ENCODE data around the gene AUTS2. TPM values are rescaled to one million over a fixed set of nuclear protein-coding genes. Genes with fewer than 3 reads are reported as not detected.

AUTS2 gene
- total and polyA plus RNA-seq, 2 of the 8 experiments (the other 6 are each of a cell fraction or from before 2014, with no cell fraction given): 25.9 to 101 TPM

- FAIRE-seq (no peak), DNase-seq (ENCODE audit: low read depth in 1 of 2, low spot score in 2 of 2) (no peak)
- H3K23ac ChIP-seq (ENCODE audit: insufficient read length): no peak overlapping the region
- no peak overlapping the region for H2BK5ac ChIP-seq (ENCODE audit: low read depth, low read length)
- peaks cover 0 to 1% (median 0%) of the 10 kb centered on the region in 4 experiments; a peak in 1 of 7 replicates for H3K27me3 ChIP-seq (replicated peaks in 1 of 4; ENCODE audit: control insufficient read depth in 3 of 4, extremely low read depth in 1 of 4, insufficient read depth in 3 of 4, low read length in 3 of 4)
- no peak overlapping the region for H3K14ac ChIP-seq (ENCODE audit: insufficient read length)
- no peak overlapping the region for H2BK120ac ChIP-seq (replicated peaks; ENCODE audit: low read depth, low read length)
- H3K27ac ChIP-seq (ENCODE audit: low read depth, low read length): no peak overlapping the region
- H4K5ac ChIP-seq (ENCODE audit: insufficient read length, low read depth, low read length): no peak overlapping the region
- TF ChIP-seq SUZ12 (IDR thresholded peaks at IDR 0.05; ENCODE audit: low read length): no peak
- no peak for TF ChIP-seq BCL11A (IDR thresholded peaks at IDR 0.05; ENCODE audit: low read depth in 2 of 2, low read length in 2 of 2)
- no peak for TF ChIP-seq CBX8 (IDR thresholded peaks at IDR 0.05; ENCODE audit: borderline replicate concordance, low read depth, low read length)
- TF ChIP-seq CHD1 (IDR thresholded peaks at IDR 0.05; ENCODE audit: low read depth, low read length): no peak
- no peak for TF ChIP-seq TAF1 (IDR thresholded peaks at IDR 0.05; ENCODE audit: low read depth, low read length)
- no peak for TF ChIP-seq GABPA (IDR thresholded peaks at IDR 0.05; ENCODE audit: borderline replicate concordance, insufficient read depth, low read length)
- no peak overlapping the region for H3K18ac ChIP-seq (ENCODE audit: extremely low read depth, low read length)
- no peak overlapping the region for H2BK20ac ChIP-seq (ENCODE audit: low read length)
- no peaks in the 10 kb centered on the region for H3K23me2 ChIP-seq (ENCODE audit: low read depth, low read length)
- no peaks in the 10 kb centered on the region for H3K79me1 ChIP-seq (ENCODE audit: low read depth, low read length)
- no peak overlapping the region for H4K91ac ChIP-seq (replicated peaks; ENCODE audit: insufficient read length, low read length)
- POLR2A ChIA-PET (ENCODE audit: partially characterized antibody): no interaction called here
- WGBS, 2 experiments (ENCODE audit: extremely low coverage in 1 of 2, insufficient coverage in 1 of 2, insufficient read length in 1 of 2, insufficient replicate concordance in 2 of 2, low coverage in 1 of 2, low lambda C conversion rate in 2 of 2, missing lambda C conversion rate in 1 of 2): 95% methylated on average over 5 of the region's 5 CpGs; no CpG with 5 or more reads in 1 of the 2 experiments
- no peaks in the 10 kb centered on the region for H3K36me3 ChIP-seq (ENCODE audit: control insufficient read depth in 2 of 4, insufficient read depth in 4 of 4, low read length in 3 of 4)
- H3K79me2 ChIP-seq (ENCODE audit: control insufficient read depth in 1 of 2, insufficient read depth in 2 of 2, low read length in 2 of 2): no peaks in the 10 kb centered on the region
- CTCF ChIA-PET (ENCODE audit: partially characterized antibody): no interaction called here
- H3K4me1 ChIP-seq (replicated peaks in 1 of 4; ENCODE audit: control insufficient read depth in 3 of 4, insufficient read depth in 4 of 4, low read length in 3 of 4): no peaks in the 10 kb centered on the region
- no peak overlapping the region for H3K4me3 ChIP-seq (ENCODE audit: extremely low read depth in 1 of 4, insufficient read depth in 2 of 4, low read depth in 3 of 4, low read length in 4 of 4)
- H2AK5ac ChIP-seq (ENCODE audit: low read depth, low read length): no peak overlapping the region
- H2BK12ac ChIP-seq (ENCODE audit: low read depth, low read length): no peak overlapping the region
- H3K9me3 ChIP-seq (ENCODE audit: insufficient read depth in 2 of 2, low read depth in 1 of 2, low read length in 1 of 2): no peaks in the 10 kb centered on the region
- H3K56ac ChIP-seq (replicated peaks; ENCODE audit: insufficient read length, low read depth, low read length): no peak overlapping the region
- no peak overlapping the region for H2AFZ ChIP-seq (ENCODE audit: low read length)
- no peak overlapping the region for H2BK15ac ChIP-seq (ENCODE audit: low read length)
- no peak overlapping the region for H3K4me2 ChIP-seq (ENCODE audit: insufficient read depth in 1 of 2, low read depth in 2 of 2, low read length in 2 of 2)
- no peak overlapping the region for H4K8ac ChIP-seq (ENCODE audit: extremely low read depth, insufficient read depth, low read length)
- H3K4ac ChIP-seq (replicated peaks; ENCODE audit: insufficient read length, low read depth, low read length): no peak overlapping the region
- no peak overlapping the region for H3K9ac ChIP-seq (replicated peaks in 1 of 4; ENCODE audit: extremely low read depth in 1 of 4, low read depth in 3 of 4, low read length in 3 of 4)
- H4K20me1 ChIP-seq (replicated peaks in 1 of 2; ENCODE audit: control insufficient read depth in 1 of 2, insufficient read depth in 2 of 2, low read length in 2 of 2): no peaks in the 10 kb centered on the region
Observed at GRCh38 chr7:70210200-70210935, 612.1 kb downstream of the AUTS2 start.
